ENCODE measurements around the gene C3orf20.

The C3orf20 gene

GRCh38 chr3:14819671-14820070 is 144.7 kb downstream of the C3orf20 start:
- DNase-seq: no peak

GRCh38 chr3:14820156-14820555 is 145.2 kb downstream of the C3orf20 start:
- no peak for DNase-seq

DNA sequence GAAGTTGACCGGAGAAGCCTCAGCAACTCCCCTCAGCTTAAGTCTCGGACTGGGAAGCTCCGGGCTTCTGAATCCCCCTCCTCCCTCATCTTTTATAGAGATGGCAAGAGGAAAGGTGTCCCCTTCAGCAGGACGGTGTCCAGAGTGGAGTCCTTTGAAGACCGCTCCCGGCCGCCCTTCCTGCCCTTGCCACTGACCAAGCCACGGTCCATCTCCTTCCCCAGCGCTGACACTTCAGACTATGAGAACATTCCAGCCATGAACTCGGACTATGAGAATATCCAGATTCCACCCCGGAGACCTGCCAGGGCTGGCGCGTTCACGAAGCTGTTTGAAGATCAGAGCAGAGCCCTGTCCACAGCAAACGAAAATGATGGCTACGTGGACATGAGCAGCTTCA is 146.2 kb downstream of the C3orf20 start:
- DNase-seq: no peak

DNA sequence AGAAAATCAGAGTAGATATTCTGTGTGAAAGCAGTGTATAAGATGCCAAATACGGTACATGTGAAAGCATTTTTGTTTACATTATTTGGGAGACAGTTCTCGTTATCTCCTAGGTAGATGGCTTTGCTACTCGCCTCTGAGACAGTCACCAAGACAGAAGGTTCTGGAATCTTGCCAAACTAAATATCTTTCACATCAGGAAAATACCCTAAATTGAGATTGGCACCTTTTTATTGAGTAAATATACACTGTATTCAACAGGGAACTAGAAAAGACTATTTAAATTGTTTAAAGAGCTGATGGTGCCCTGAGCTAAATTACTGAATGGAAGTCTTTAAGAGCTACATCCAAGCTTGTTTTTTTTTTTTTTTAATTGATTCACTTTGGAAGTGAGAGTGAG is 147.2 kb downstream of the C3orf20 start:
- DNase-seq: no peak
